Measurements from ENCODE around the gene LRRC18. TPM values are rescaled to one million over a fixed set of nuclear protein-coding genes. Genes with fewer than 3 reads are reported as not detected.

LRRC18 gene
- not detected for total RNA-seq

DNA sequence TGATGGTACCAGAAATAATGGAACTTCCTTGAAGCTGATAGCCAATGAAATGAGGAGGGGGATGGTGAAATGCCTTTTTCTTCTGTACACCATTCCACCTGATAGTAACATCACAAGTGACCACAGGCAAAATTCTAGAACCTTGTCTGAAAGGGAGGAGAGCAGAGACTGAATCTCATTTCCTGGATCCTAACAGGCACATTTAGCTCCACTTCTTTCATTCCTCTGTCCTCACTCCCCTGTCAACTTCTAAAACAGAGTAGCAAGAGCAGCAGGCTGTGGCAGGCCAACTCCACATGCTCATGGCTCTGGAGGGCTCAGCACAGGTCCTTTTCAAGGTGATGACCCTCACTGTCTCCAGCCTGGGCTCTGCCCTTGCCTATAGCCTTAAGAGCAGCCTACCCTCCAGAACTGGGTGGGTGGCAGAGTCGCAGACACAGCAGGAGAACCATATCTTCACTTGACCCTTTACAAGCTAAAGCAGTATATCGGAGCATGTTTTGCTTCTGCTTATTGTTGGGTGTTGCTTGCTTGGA lies at the start of gene LRRC18:
Gene LRRC18 (minus strand): TSS at position 51 of the 536 bp plus-strand sequence. CDS start 25,685 bp downstream, outside the sequence.
- Histone ChIP-seq H3K27me3 (no peaks in the 10 kb centered on the region), H3K4me1 (no peaks in the 10 kb centered on the region), H3K36me3 (no peaks in the 10 kb centered on the region), H3K4me3 (no peak within 1 kb of the TSS), H3K9me3 (no peaks in the 10 kb centered on the region), H3K27ac (no peak within 1 kb of the TSS)
- no peak for TF ChIP-seq POLR2A (IDR thresholded peaks at IDR 0.05)
- TF ChIP-seq POLR2AphosphoS5 (IDR thresholded peaks at IDR 0.05): no peak
- TF ChIP-seq, protein P1, sequence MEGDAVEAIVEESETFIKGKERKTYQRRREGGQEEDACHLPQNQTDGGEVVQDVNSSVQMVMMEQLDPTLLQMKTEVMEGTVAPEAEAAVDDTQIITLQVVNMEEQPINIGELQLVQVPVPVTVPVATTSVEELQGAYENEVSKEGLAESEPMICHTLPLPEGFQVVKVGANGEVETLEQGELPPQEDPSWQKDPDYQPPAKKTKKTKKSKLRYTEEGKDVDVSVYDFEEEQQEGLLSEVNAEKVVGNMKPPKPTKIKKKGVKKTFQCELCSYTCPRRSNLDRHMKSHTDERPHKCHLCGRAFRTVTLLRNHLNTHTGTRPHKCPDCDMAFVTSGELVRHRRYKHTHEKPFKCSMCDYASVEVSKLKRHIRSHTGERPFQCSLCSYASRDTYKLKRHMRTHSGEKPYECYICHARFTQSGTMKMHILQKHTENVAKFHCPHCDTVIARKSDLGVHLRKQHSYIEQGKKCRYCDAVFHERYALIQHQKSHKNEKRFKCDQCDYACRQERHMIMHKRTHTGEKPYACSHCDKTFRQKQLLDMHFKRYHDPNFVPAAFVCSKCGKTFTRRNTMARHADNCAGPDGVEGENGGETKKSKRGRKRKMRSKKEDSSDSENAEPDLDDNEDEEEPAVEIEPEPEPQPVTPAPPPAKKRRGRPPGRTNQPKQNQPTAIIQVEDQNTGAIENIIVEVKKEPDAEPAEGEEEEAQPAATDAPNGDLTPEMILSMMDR (IDR thresholded peaks at IDR 0.05): no peak
- TF ChIP-seq EP300 (IDR thresholded peaks at IDR 0.05): no peak
- ATAC-seq: no peak
- 100% methylated on average over 1 to 2 of the region's 2 CpGs for WGBS, 2 donors (ENCODE audit: low coverage in 1 of 2)

DNA sequence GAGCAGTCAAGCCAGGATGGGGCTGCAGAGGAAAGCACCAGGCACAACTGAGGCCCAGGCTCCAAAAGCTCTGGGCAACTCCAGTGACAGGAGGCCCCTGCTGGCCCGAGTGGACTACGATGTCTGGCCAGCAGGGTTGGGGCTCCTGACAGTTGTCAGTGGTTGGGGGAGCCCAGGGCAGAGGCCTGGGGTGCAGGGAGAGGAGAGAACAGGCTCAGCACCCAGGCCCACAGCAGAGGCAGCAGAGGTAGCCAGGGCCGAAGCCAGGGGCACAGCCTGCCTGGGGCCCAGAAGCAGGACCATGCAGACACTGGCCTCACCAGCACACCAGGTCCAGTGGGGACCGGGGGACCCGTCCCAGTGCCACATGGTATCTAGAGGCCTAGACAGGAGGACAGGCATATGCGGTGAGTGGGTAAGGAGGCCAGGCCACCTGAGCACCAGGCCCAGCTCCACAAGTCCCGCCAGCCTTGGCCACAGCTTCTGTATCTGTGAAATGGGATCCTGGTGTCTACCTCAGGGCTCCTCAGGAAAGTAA lies 46.0 kb upstream of the LRRC18 start:
- Histone ChIP-seq H3K9me3 (no peaks in the 10 kb centered on the region), H3K27me3 (no peaks in the 10 kb centered on the region), H3K36me3 (no peaks in the 10 kb centered on the region), H3K4me3 (no peak overlapping the region), H3K4me1 (no peaks in the 10 kb centered on the region), H3K27ac (no peak overlapping the region)
- no peak for ATAC-seq
- TF ChIP-seq, protein P1 (IDR thresholded peaks at IDR 0.05): no peak
- TF ChIP-seq EP300 (IDR thresholded peaks at IDR 0.05) (no peak), POLR2A (IDR thresholded peaks at IDR 0.05) (no peak), POLR2AphosphoS5 (IDR thresholded peaks at IDR 0.05) (no peak)
- WGBS, 2 donors (ENCODE audit: low coverage in 1 of 2): 100% methylated on average over 1 to 3 of the region's 7 CpGs

DNA sequence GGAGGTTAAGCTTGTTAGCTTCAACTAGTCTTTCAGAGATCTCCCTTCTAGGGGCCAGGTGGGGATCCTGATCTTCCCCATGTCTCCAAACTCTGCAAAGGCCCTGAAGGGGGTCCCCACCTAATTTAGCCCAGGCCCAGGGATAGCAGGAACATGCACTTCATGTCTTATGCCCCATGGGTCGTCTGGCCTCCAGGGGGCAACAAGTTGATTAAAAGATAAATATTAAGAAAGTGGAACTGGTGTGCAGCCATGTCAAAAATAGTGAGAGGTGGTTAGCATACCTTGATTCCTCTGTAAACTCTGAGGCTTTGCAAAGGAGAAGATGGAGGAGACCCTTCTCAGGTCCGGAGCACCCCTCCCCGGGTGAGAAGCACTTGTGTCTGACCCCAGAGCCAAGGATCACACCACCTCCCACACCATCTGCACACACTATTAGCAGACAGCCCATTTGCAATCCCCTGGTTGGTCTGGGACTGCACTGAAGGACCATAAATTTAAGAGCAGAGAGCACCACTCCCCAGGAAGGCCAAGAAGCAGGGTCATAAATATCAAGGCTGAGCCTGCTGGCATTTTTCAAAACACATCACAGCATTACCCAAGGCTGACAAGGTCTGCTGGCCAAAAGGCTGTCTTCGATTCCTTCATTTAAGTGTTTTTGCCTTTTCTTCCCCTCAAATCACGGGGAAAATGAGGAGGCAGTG lies 44.2 kb upstream of the LRRC18 start:
- Histone ChIP-seq H3K36me3 (no peaks in the 10 kb centered on the region), H3K27me3 (no peaks in the 10 kb centered on the region), H3K4me1 (no peaks in the 10 kb centered on the region), H3K4me3 (no peak overlapping the region), H3K9me3 (no peaks in the 10 kb centered on the region), H3K27ac (no peak overlapping the region)
- ATAC-seq: no peak
- TF ChIP-seq POLR2A (IDR thresholded peaks at IDR 0.05): no peak
- TF ChIP-seq POLR2AphosphoS5 (IDR thresholded peaks at IDR 0.05): no peak
- no peak for TF ChIP-seq EP300 (IDR thresholded peaks at IDR 0.05)
- TF ChIP-seq, protein P1 (IDR thresholded peaks at IDR 0.05): no peak
- WGBS, 2 donors (ENCODE audit: low coverage in 1 of 2): 70 to 90% methylated on average over 2 of the region's 5 CpGs

DNA sequence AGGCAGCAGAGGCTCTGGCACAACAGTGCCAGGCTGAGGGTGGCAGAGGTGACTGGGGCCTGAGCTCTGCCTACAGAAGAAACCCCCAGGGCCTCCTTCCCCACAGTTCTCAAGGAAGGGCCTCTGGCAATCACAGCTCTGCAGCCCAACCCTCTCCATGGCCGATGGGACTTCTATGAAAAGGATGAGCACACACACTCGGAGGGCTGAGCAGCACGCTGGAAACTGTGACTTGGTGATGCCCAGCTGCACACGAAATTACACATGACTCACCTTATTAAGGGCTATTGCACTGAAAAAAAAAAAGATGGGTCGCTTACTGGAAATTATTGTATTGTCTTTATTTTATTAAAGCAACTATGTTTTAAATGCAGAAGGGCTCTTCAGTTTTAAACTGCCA lies 42.9 kb upstream of the LRRC18 start:
- Histone ChIP-seq H3K4me1 (no peaks in the 10 kb centered on the region), H3K36me3 (no peaks in the 10 kb centered on the region), H3K4me3 (no peak overlapping the region), H3K27ac (no peak overlapping the region), H3K9me3 (no peaks in the 10 kb centered on the region), H3K27me3 (no peaks in the 10 kb centered on the region)
- ATAC-seq: no peak
- no peak for TF ChIP-seq EP300 (IDR thresholded peaks at IDR 0.05)
- TF ChIP-seq, protein P1 (IDR thresholded peaks at IDR 0.05): no peak
- TF ChIP-seq POLR2AphosphoS5 (IDR thresholded peaks at IDR 0.05): no peak
- WGBS, 2 donors (ENCODE audit: low coverage in 1 of 2): 85 to 98% methylated on average over 2 to 5 of the region's 5 CpGs

All from gastroesophageal sphincter (tissue), 4 donors.